ENCODE results near the gene FOSL2.

Gene FOSL2

DNA sequence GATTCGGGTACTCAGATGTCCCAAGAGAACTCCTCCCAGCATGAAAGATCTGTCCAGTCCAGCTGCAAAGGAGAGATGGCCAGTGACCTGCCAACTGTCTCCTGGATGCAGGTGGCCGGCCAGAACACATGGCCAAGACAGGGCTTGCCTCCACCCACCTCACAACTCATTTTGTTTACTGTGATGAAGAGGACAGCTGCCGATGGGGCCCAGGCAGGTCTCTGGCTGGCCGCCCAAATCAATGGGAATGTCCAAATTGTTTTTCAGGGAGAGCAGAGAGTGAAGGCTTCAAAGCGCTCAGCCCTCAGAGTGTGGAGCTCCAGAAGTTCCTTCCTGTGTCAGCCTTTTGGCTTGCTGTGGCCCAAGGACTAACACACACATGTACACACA, 41.9 kb downstream of the FOSL2 start:
- Histone ChIP-seq H4K20me1 (ENCODE audit: insufficient read depth, low read length, poor library complexity, severe bottlenecking) (no peaks in the 10 kb centered on the region), H3K9me3 (ENCODE audit: insufficient read depth, low read depth, low read length) (peaks cover 4% of the 10 kb centered on the region; the same call in 1 of the 2 replicates), H3K4me3 (ENCODE audit: low read length, poor library complexity, severe bottlenecking) (no peak overlapping the region), H3F3A (ENCODE audit: low read depth) (no peaks in the 10 kb centered on the region), H3K4me1 (ENCODE audit: insufficient read depth, low read length, poor library complexity, severe bottlenecking) (peaks cover 30% of the 10 kb centered on the region), H3K9me2 (replicated peaks; ENCODE audit: low read depth, low read length) (no peaks in the 10 kb centered on the region), H3K9ac (ENCODE audit: low read depth, low read length, poor library complexity, severe bottlenecking) (no peak overlapping the region), H3K27me3 (ENCODE audit: insufficient read depth, low read length, poor library complexity, severe bottlenecking) (no peaks in the 10 kb centered on the region), H2AFZ (ENCODE audit: low read length) (no peak overlapping the region), H3K79me2 (ENCODE audit: insufficient read depth, low read length) (no peaks in the 10 kb centered on the region), H3K36me3 (ENCODE audit: insufficient read depth, low read length) (no peaks in the 10 kb centered on the region), H3K4me2 (ENCODE audit: low read depth, low read length, poor library complexity, severe bottlenecking) (peak overlapping the region; percentile 51)
- TF ChIP-seq EZH2phosphoT487 (IDR thresholded peaks at IDR 0.05; ENCODE audit: borderline replicate concordance): no peak
- TF ChIP-seq, protein P1, sequence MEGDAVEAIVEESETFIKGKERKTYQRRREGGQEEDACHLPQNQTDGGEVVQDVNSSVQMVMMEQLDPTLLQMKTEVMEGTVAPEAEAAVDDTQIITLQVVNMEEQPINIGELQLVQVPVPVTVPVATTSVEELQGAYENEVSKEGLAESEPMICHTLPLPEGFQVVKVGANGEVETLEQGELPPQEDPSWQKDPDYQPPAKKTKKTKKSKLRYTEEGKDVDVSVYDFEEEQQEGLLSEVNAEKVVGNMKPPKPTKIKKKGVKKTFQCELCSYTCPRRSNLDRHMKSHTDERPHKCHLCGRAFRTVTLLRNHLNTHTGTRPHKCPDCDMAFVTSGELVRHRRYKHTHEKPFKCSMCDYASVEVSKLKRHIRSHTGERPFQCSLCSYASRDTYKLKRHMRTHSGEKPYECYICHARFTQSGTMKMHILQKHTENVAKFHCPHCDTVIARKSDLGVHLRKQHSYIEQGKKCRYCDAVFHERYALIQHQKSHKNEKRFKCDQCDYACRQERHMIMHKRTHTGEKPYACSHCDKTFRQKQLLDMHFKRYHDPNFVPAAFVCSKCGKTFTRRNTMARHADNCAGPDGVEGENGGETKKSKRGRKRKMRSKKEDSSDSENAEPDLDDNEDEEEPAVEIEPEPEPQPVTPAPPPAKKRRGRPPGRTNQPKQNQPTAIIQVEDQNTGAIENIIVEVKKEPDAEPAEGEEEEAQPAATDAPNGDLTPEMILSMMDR (conservative IDR thresholded peaks at IDR 0.05; ENCODE audit: low read length): no peak

DNA sequence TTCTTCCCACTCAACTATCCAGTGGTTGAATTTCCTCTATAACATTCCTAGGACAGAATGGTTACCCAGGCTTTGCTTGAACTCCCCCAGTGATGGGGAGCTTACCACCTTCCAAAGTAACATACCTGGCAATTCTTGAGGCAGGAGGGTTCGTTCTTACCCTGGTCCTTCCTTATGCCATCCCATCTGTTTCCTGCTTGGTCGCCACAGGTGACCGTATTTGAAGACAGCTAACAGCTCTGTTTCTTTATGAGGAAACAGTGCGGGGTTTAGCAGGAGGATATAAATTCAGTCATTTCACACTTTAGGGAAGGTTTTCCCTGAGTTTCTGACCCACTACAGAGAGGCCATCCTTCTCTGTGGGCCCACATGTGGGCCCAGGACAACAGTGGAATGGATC, 42.6 kb downstream of the FOSL2 start:
- no peaks in the 10 kb centered on the region for H3K36me3 ChIP-seq (ENCODE audit: insufficient read depth, low read length)
- H2AFZ ChIP-seq (ENCODE audit: low read length): peak overlapping the region; percentile 51; the same call in 1 of the 2 replicates
- TF ChIP-seq, protein P1 (conservative IDR thresholded peaks at IDR 0.05; ENCODE audit: low read length): no peak
- no peak for TF ChIP-seq EZH2phosphoT487 (IDR thresholded peaks at IDR 0.05; ENCODE audit: borderline replicate concordance)
- H3K4me2 ChIP-seq (ENCODE audit: low read depth, low read length, poor library complexity, severe bottlenecking): peak overlapping the region; percentile 51
- H4K20me1 ChIP-seq (ENCODE audit: insufficient read depth, low read length, poor library complexity, severe bottlenecking): no peaks in the 10 kb centered on the region
- peaks cover 30% of the 10 kb centered on the region for H3K4me1 ChIP-seq (ENCODE audit: insufficient read depth, low read length, poor library complexity, severe bottlenecking)
- no peaks in the 10 kb centered on the region for H3K9me2 ChIP-seq (replicated peaks; ENCODE audit: low read depth, low read length)
- H3K4me3 ChIP-seq (ENCODE audit: low read length, poor library complexity, severe bottlenecking): no peak overlapping the region
- H3K27me3 ChIP-seq (ENCODE audit: insufficient read depth, low read length, poor library complexity, severe bottlenecking): no peaks in the 10 kb centered on the region
- peak overlapping the region; percentile 30 for H3K9ac ChIP-seq (ENCODE audit: low read depth, low read length, poor library complexity, severe bottlenecking)
- peaks cover 4% of the 10 kb centered on the region; the same call in 1 of the 2 replicates for H3K9me3 ChIP-seq (ENCODE audit: insufficient read depth, low read depth, low read length)
- H3K79me2 ChIP-seq (ENCODE audit: insufficient read depth, low read length): no peaks in the 10 kb centered on the region
- no peaks in the 10 kb centered on the region for H3F3A ChIP-seq (ENCODE audit: low read depth)

DNA sequence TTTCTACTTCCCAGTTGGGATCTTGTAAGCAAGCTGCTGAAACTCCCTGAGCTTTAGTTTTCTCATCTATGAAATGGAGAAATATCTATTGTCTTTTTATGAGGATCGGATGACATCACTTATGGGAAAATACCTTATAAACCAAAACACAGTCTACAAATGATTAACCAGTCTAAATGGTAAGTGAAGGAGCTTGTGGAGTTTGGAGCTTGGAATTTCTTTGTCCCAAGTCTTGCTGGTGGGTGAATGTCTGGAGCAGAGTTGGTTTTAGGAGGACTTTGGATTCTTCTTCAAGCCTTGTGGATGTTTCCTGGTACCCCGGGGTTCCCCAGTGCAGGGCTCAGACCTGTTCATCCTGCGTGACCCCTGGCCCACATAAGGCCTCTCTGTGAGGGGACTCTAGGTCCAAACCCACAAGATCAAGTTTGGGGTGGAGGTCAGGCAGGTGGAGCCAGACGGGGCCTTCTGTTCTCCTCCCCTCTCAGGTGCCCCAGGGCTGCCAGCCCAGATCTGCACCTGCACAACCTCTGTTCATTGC, 43.2 kb downstream of the FOSL2 start:
- no peaks in the 10 kb centered on the region for H3K79me2 ChIP-seq (ENCODE audit: insufficient read depth, low read length)
- peak overlapping the region; percentile 30 for H3K9ac ChIP-seq (ENCODE audit: low read depth, low read length, poor library complexity, severe bottlenecking)
- no peak for TF ChIP-seq EZH2phosphoT487 (IDR thresholded peaks at IDR 0.05; ENCODE audit: borderline replicate concordance)
- TF ChIP-seq, protein P1 (conservative IDR thresholded peaks at IDR 0.05; ENCODE audit: low read length): no peak
- no peaks in the 10 kb centered on the region for H3K36me3 ChIP-seq (ENCODE audit: insufficient read depth, low read length)
- peak overlapping the region; percentile 25; the same call in 1 of the 2 replicates for H2AFZ ChIP-seq (ENCODE audit: low read length)
- peaks cover 30% of the 10 kb centered on the region for H3K4me1 ChIP-seq (ENCODE audit: insufficient read depth, low read length, poor library complexity, severe bottlenecking)
- H3K27me3 ChIP-seq (ENCODE audit: insufficient read depth, low read length, poor library complexity, severe bottlenecking): no peaks in the 10 kb centered on the region
- peak overlapping the region; percentile 51 for H3K4me2 ChIP-seq (ENCODE audit: low read depth, low read length, poor library complexity, severe bottlenecking)
- H3K9me3 ChIP-seq (ENCODE audit: insufficient read depth, low read depth, low read length): peaks cover 4% of the 10 kb centered on the region; the same call in 1 of the 2 replicates
- H3K4me3 ChIP-seq (ENCODE audit: low read length, poor library complexity, severe bottlenecking): no peak overlapping the region
- no peaks in the 10 kb centered on the region for H4K20me1 ChIP-seq (ENCODE audit: insufficient read depth, low read length, poor library complexity, severe bottlenecking)
- no peaks in the 10 kb centered on the region for H3F3A ChIP-seq (ENCODE audit: low read depth)
- no peaks in the 10 kb centered on the region for H3K9me2 ChIP-seq (replicated peaks; ENCODE audit: low read depth, low read length)

Measured in Loucy (cell line).